OCI-LY7 (cell line): ENCODE results near the gene AGFG2.
A peak's percentile ranks its signal among the peaks of the same experiment; 100 is the strongest.

Experiments
- CTCF ChIP-seq: fragments of 200-600 bp; sonication (generic); conservative IDR thresholded peaks from 2 replicates; pipeline ENCODE4 v1.5.1; 2014; ENCODE audit warnings: mild to moderate bottlenecking, antibody characterized with exemption, low read length, moderate library complexity, mixed read lengths
- EZH2phosphoT487 ChIP-seq: fragments of 200-600 bp; sonication (generic); IDR thresholded peaks from 2 replicates; pipeline ENCODE4 v1.6.1; 2018; ENCODE audit warnings: low read depth, borderline replicate concordance, mild to moderate bottlenecking, mixed run types, antibody characterized with exemption, low read length, moderate library complexity, mixed read lengths

- peak; percentile 81 for TF ChIP-seq CTCF
- TF ChIP-seq EZH2phosphoT487 = no peak
These were observed 65.3 kb downstream of the AGFG2 start for GRCh38 chr7:100604028-100604975.
